ENCODE measurements around the gene CSTB. TPM values are rescaled to one million over a fixed set of nuclear protein-coding genes. Genes with fewer than 3 reads are reported as not detected.

Gene CSTB
- total RNA-seq, 1 experiment from 2014 or later: 136 TPM

DNA sequence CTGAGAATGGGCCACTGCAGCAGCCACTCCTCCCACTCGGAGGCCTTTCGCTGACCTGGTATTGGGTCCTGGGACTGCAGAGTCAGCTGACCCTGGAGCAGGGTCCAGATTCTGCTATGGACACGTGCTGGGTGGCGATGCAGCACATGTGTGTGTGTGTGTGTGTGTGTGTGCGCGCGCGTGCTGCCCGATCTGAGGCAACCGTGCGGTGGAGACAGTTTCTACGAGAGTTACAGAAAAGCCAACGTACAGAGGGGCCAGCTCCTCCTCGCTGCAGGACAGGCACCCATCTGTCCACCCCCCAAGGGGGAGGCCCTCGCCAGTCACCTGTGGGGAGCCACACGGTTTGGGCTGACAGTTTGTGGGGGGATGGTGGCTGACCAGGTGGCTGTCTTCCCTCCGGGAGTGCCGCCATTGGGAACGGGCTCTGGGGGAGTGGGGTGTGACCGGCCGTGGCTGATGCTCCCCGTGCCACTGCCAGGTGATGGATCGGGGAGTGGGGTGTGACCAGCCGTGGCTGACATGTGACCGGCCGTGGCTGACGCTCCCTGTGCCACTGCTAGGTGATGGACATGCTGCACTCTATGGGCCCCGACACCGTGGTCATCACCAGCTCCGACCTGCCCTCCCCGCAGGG is 24.0 kb downstream of the CSTB start:
- Histone ChIP-seq H3K9me2 (ENCODE audit: insufficient read depth) (no peaks in the 10 kb centered on the region), H3K4me1 (replicated peaks; ENCODE audit: insufficient read depth) (no peaks in the 10 kb centered on the region), H3K36me3 (ENCODE audit: low read depth) (no peaks in the 10 kb centered on the region), H3K27ac (no peak overlapping the region), H3K4me3 (no peak overlapping the region), H3F3A (ENCODE audit: insufficient read depth, low read depth) (no peaks in the 10 kb centered on the region; the same call in 1 of the 2 replicates), H4K20me1 (ENCODE audit: insufficient read depth) (no peaks in the 10 kb centered on the region), H3K4me2 (no peak overlapping the region), H3K9me3 (ENCODE audit: insufficient read depth, low read depth) (no peaks in the 10 kb centered on the region), H2AFZ (no peak overlapping the region), H3K27me3 (ENCODE audit: insufficient read depth, low read depth) (no peaks in the 10 kb centered on the region), H3K79me2 (ENCODE audit: low read depth) (no peaks in the 10 kb centered on the region)
- no peak for DNase-seq
- POLR2A ChIA-PET (ENCODE audit: unreplicated experiment): no interaction called here
- no peak for TF ChIP-seq EZH2 (IDR thresholded peaks at IDR 0.05; ENCODE audit: low read depth)
- TF ChIP-seq, protein P1, sequence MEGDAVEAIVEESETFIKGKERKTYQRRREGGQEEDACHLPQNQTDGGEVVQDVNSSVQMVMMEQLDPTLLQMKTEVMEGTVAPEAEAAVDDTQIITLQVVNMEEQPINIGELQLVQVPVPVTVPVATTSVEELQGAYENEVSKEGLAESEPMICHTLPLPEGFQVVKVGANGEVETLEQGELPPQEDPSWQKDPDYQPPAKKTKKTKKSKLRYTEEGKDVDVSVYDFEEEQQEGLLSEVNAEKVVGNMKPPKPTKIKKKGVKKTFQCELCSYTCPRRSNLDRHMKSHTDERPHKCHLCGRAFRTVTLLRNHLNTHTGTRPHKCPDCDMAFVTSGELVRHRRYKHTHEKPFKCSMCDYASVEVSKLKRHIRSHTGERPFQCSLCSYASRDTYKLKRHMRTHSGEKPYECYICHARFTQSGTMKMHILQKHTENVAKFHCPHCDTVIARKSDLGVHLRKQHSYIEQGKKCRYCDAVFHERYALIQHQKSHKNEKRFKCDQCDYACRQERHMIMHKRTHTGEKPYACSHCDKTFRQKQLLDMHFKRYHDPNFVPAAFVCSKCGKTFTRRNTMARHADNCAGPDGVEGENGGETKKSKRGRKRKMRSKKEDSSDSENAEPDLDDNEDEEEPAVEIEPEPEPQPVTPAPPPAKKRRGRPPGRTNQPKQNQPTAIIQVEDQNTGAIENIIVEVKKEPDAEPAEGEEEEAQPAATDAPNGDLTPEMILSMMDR (conservative IDR thresholded peaks at IDR 0.05): no peak
- BruUV-seq (replicated peaks): no TSS peak
- CTCF ChIA-PET: no interaction called here
- intact Hi-C loops (cut with micrococcal nuclease; ENCODE audit: unreplicated experiment): no loop called here

GRCh38 chr21:43750339-43751033 is 25.6 kb downstream of the CSTB start:
- Histone ChIP-seq H3K27ac (no peak overlapping the region), H2AFZ (no peak overlapping the region), H3K36me3 (ENCODE audit: low read depth) (no peaks in the 10 kb centered on the region), H3K27me3 (ENCODE audit: insufficient read depth, low read depth) (no peaks in the 10 kb centered on the region), H3K4me3 (no peak overlapping the region), H3K79me2 (ENCODE audit: low read depth) (no peaks in the 10 kb centered on the region), H3K9me3 (ENCODE audit: insufficient read depth, low read depth) (no peaks in the 10 kb centered on the region), H3K9me2 (ENCODE audit: insufficient read depth) (no peaks in the 10 kb centered on the region), H3K4me2 (no peak overlapping the region), H4K20me1 (ENCODE audit: insufficient read depth) (no peaks in the 10 kb centered on the region; the same call in 1 of the 2 replicates), H3K4me1 (replicated peaks; ENCODE audit: insufficient read depth) (no peaks in the 10 kb centered on the region), H3F3A (ENCODE audit: insufficient read depth, low read depth) (no peaks in the 10 kb centered on the region; the same call in 1 of the 2 replicates)
- BruUV-seq (replicated peaks): no TSS peak
- POLR2A ChIA-PET (ENCODE audit: unreplicated experiment): no interaction called here
- CTCF ChIA-PET: no interaction called here
- DNase-seq: no peak
- no peak for TF ChIP-seq EZH2 (IDR thresholded peaks at IDR 0.05; ENCODE audit: low read depth)
- TF ChIP-seq, protein P1 (conservative IDR thresholded peaks at IDR 0.05): no peak
- intact Hi-C loops (cut with micrococcal nuclease; ENCODE audit: unreplicated experiment): no loop called here

- H3K9me3 ChIP-seq (ENCODE audit: insufficient read depth, low read depth): no peaks in the 10 kb centered on the region
- H3K4me3 ChIP-seq: no peak overlapping the region
- no peak overlapping the region for H3K4me2 ChIP-seq
- H3K27ac ChIP-seq: no peak overlapping the region
- no peak for DNase-seq
- no peaks in the 10 kb centered on the region for H3K79me2 ChIP-seq (ENCODE audit: low read depth)
- intact Hi-C loops (cut with micrococcal nuclease; ENCODE audit: unreplicated experiment): no loop called here
- no peak overlapping the region for H2AFZ ChIP-seq
- H3K36me3 ChIP-seq (ENCODE audit: low read depth): no peaks in the 10 kb centered on the region
- H4K20me1 ChIP-seq (ENCODE audit: insufficient read depth): no peaks in the 10 kb centered on the region; the same call in 1 of the 2 replicates
- ChIA-PET POLR2A (ENCODE audit: unreplicated experiment) (no interaction called here), CTCF (no interaction called here)
- no peaks in the 10 kb centered on the region for H3K9me2 ChIP-seq (ENCODE audit: insufficient read depth)
- BruUV-seq (replicated peaks): no TSS peak
- no peak for TF ChIP-seq EZH2 (IDR thresholded peaks at IDR 0.05; ENCODE audit: low read depth)
- TF ChIP-seq, protein P1 (conservative IDR thresholded peaks at IDR 0.05): no peak
- no peaks in the 10 kb centered on the region for H3K4me1 ChIP-seq (replicated peaks; ENCODE audit: insufficient read depth)
- H3K27me3 ChIP-seq (ENCODE audit: insufficient read depth, low read depth): no peaks in the 10 kb centered on the region
- no peaks in the 10 kb centered on the region; the same call in 1 of the 2 replicates for H3F3A ChIP-seq (ENCODE audit: insufficient read depth, low read depth)
These were observed 26.4 kb downstream of the CSTB start for GRCh38 chr21:43749651-43750262.
